HL-60/S4 treated with retinoic acid at 250 ng/mL for 4 days and 3 days (cell line): Measurements from ENCODE around the gene MICU1.
"Not testable (repeated sequence)": the region's sequence is repeated elsewhere in the genome, so short reads cannot be mapped to it uniquely, and the experiment has no call there.

Experiments
- in situ Hi-C: fragments of 300-500 bp; cut with MboI; formaldehyde crosslinking; loops from 2 replicates; pipeline ENCODE4 v1.7.0; 2022; ENCODE audit warnings: low sequenced_read_pairs

Gene MICU1

GRCh38 chr10:72563327-72563932 lies 62.4 kb downstream of the MICU1 start:
- in situ Hi-C loops, result no loop called here

GRCh38 chr10:72561745-72562166 lies 64.1 kb downstream of the MICU1 start:
- in situ Hi-C loops, result no loop called here

DNA sequence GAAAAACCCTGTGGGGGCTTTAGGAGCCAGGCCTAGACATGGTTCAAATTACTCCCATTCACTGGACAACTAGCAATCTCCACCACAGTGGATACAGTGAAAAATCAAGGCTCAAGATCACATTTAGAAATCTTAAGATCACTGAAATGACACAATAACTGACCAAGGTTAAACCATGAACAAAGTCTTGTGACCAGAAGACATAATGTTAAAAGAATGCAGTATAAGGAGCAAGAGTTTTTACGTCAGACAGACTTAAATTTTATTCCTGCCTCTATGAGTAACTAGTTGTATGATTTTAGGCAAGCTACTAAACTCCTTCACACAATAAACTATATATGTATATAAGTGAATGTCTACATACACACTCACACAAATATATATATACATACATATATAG lies 68.5 kb downstream of the MICU1 start:
- in situ Hi-C loops, result no loop called here

GRCh38 chr10:72552857-72553256 lies 73.0 kb downstream of the MICU1 start:
- in situ Hi-C loops, result no loop called here

DNA sequence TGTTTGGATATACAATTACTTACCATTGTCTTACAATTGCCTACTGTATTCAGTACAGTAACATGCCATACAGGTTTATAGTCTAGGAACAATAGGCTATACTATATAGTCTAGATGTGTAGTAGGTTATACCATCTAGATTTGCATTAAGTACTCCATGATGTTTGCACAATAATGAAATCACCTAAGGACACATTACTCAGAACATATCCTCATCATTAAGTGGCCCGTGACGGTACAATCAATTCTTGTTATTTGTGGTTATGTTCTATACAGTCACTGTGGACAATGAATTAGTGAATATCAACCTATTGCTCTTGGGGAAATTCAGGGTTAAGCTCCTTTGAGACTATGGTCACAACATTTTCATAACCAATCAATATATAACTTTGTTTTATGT lies 75.6 kb downstream of the MICU1 start:
- in situ Hi-C loops, result no loop called here

GRCh38 chr10:72545546-72545945 lies 80.3 kb downstream of the MICU1 start:
- in situ Hi-C loops, result no loop called here

DNA sequence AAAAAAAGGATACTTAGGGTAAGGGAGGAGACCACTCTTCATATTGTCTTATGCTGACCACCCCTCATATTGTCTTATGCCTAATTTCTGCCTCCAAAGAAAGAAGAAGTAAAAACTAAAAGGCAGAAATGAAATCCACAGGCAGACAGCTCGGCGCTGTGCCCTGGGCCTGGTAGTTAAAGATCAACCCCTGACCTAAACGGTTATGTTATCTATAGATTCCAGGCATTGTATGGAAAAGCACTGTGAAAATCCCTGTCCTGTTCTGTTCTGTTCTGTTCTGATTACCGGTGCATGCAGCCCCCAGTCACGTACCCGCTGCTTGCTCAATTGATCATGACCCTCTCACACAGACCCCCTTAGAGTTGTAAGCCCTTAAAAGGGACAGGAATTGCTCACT lies 82.0 kb downstream of the MICU1 start:
- in situ Hi-C loops, result not testable (repeated sequence)

DNA sequence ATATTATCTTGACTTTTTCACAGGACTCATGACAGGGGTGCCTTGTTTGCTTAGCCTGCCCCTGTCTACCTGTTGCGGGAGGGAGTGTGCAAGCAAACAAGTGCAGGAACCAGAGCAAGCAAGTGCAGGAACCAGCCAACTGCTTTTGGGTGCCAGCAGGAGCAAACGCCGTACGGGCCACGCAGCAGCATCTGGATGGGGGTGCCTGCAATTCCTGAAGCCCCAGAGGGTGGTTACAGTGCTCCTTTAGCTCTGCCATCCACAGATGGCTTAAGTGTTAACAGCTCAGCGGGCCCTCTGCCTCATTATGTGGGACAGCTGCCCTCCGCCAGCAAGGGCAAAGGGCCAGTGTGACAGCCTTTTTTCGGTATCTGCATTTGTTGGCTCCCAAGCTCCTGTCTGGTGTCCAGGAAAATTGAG lies 83.5 kb downstream of the MICU1 start:
- in situ Hi-C loops, result no loop called here

DNA sequence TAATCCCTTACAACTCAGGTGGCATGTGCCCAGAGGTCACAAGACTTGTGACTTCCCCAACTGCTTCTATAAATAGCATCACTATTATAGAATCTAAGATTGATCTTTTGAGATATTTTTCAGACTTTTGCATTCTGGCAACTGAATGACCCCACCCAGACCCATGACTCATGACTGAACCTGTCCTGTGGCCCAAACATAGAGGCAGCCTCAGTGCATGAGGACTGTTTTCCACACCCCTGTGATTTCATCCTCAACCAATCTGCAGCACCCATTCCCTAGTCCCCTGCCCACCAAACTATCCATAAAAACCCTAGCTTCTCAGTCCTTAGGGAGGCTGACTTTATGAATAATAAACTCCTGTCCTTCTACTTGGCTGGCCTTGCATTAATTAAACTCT lies 84.5 kb downstream of the MICU1 start:
- in situ Hi-C loops, result no loop called here

DNA sequence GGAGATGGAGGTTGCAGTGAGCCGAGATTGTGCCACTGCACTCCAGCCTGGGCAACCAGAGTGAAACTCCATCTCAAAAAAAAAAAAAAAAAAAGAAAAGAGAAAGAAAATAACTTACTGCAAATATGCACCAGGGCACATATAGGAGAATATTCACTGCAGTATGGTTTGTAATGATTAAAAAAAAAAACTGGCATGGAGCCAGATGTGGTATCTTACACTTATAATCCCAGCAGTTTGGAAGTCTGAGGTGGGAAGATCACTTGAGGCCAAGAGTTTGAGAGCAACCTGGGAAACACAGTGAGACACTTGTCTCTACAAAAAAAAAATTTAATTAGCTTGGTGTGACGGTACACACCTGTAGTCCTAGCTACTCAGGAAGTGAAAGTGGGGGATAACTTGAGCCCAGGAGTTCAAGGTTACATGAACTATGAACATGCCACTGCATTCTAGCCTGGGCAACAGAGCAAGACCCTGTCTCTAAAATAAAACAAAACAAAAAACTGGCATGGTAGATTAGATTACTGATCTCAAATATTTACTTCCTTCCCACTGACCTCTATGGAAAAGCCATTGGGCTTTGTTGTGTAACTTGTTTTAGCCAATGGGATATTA lies 85.6 kb downstream of the MICU1 start:
- in situ Hi-C loops, result no loop called here

GRCh38 chr10:72539137-72539536 lies 86.7 kb downstream of the MICU1 start:
- in situ Hi-C loops, result no loop called here

DNA sequence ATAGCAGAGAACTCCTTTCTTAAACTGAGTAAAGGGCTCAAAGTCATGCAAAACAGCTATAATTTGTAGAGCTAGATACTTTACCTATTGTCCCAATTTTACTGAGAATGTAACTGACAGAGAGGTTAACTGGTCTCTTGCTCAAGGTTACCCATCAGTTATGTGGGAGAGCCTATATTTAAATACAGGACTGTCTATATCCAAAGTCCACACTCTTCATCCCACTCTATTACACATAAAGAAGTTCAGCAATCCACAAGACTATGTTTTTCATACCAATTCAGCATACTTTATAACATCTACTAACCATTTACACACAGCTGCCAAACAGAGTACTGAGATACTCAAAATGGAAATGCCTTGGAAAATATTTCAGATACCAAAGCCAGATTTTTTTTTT lies 100.2 kb downstream of the MICU1 start:
- in situ Hi-C loops, result no loop called here

GRCh38 chr10:72525277-72525676 lies 100.6 kb downstream of the MICU1 start:
- in situ Hi-C loops, result no loop called here

GRCh38 chr10:72524489-72524888 lies 101.4 kb downstream of the MICU1 start:
- in situ Hi-C loops, result no loop called here

- in situ Hi-C loops, result no loop called here
These were observed 101.9 kb downstream of the MICU1 start for GRCh38 chr10:72523932-72524396.

DNA sequence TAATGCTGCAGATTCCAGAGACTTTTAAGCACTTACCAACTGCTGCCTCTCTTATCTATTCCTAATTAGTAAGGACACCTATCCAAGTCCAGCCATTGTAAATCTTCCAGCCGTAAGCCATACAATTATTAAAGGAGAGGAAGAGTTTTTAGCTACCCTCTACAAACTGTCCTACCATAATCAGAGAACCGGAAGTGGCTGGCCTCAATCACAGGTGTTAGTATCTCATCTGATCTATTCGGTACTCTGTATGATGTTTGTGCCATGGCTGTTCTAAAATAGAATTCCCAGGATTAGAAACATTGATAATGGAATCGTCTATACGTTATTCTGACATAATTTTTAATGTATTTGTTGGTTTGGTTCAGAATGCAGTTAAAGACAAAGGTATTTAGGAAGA lies 102.8 kb downstream of the MICU1 start:
- in situ Hi-C loops, result no loop called here

- in situ Hi-C loops, result no loop called here
These were observed 108.6 kb downstream of the MICU1 start for GRCh38 chr10:72517244-72517643.

DNA sequence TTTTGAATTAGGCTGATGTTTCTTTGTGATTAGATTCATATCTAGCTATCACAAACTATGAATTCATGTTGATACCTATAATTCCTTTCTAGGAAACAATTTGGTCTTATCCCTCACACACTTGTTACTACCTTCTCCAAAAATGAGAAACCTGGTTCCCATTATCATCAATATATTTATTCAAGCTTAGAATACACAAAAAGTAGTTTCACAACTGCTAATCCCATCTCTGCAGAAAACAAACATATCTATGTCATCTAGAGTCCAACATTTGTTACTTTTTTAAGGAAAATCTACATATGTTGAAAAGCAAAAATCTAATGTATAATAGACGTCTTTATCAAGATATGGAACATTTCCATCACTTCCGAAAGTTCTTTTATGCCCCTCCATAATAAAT lies 110.4 kb downstream of the MICU1 start:
- in situ Hi-C loops, result no loop called here

DNA sequence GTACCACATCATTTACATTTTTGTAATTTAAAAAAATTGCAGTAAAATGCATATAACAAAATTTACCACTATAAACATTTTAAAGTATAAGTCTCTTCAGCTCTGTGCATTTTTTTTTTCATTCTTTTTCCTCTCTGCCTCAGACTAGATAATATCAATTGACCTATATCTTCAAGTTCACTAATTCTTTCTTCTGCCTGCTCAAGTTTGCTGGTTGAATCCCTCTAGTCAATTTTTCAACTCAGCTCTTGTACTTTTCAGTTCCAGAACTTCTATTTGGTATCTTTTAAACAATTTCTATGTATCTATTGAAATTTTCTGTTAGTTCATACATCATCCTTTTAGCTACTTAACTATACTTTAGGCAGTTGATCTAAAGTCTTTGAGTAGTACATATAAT lies 112.0 kb downstream of the MICU1 start:
- in situ Hi-C loops, result no loop called here

- in situ Hi-C loops, result no loop called here
These were observed 114.4 kb downstream of the MICU1 start for GRCh38 chr10:72511459-72511858.

DNA sequence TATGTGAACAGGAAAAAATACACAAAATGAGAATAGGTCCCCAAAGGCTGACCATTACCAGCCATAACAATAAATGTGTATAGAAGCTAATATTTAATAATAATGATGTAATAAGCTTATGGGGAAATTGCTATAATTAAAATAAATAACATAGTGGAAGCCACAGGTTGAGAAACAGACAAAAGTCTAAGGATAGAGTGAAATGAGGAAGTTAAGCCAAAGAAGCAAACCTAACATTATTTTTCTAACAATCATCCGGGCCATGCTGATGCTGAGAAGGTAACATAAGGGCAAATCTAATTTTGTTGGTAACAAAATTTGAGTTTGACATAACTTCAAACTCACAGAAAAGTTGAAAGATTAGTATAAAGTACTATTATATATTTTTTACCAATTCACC lies 115.9 kb downstream of the MICU1 start:
- in situ Hi-C loops, result no loop called here

DNA sequence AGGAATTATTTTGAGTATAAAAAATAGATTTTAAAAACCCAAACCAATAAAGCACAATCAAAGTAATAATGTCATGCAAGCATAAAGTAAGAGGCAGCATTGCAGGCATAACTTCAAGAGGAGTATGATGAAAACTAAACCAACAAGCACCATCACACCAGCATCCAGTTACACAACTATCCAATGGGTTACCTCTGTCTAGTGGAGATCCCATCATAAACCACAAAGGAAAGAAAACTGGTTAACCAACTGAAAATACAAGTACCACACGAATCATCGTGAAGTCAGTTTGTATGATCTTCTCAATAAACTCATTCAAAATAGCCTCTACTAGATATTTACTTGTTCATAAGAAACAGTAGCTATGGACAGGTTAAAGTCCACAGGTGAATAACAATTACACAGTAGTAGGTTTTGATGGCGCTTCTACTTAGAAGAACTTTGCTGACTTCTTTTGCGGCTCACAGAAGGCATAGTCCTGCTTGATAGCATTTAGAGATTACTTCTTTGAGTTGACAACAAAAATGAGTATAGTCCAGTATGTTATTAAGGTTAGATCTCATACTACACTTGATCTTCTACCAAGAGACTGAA lies 116.6 kb downstream of the MICU1 start:
- in situ Hi-C loops, result no loop called here

GRCh38 chr10:72508033-72508432 lies 117.8 kb downstream of the MICU1 start:
- in situ Hi-C loops, result no loop called here
